ENCODE results near the gene TSTD1. TPM values are rescaled to one million over a fixed set of nuclear protein-coding genes. Genes with fewer than 3 reads are reported as not detected.
"Not testable (repeated sequence)": the region's sequence is repeated elsewhere in the genome, so short reads cannot be mapped to it uniquely, and the experiment has no call there.

TSTD1 gene
- total RNA-seq, 1 donor: 18.6 TPM

DNA sequence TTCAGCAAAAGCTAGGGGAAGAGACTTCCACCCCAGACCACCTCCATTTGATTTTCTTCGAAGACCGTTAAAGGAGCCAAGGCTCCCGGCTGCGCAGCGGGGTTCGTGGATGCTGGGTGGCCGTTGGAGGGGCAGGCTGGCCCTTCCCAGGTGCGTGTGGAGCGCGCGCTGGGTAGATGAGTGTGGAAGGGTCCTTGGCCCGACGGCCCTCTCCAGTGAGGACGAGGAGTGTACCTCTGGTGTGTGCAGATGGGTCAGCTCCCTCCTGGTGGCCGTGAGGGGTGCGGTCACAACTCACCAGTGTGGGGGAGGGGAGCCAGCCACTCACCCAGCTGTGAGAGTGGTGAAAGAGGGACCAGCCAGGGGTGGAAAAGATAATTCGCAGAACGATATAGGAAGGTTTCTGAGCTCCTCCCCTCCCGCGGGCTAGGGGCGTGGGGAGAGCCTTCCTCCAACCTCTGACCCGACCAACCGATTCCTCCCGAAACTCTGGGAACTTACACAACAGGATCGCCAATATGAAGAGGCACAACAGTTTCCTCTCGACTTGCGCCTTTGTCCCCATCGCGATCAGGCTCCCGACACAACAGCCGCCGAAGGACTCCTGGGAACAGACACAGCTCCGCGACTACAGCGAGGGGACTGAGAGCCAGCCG, 18.1 kb downstream of the TSTD1 start, which contains the start of gene F11R:
TSS of gene F11R (minus strand) at position 644 of the 656 bp plus-strand sequence. CDS start at position 565, 79 bp downstream.
- TF ChIP-seq, protein P1, sequence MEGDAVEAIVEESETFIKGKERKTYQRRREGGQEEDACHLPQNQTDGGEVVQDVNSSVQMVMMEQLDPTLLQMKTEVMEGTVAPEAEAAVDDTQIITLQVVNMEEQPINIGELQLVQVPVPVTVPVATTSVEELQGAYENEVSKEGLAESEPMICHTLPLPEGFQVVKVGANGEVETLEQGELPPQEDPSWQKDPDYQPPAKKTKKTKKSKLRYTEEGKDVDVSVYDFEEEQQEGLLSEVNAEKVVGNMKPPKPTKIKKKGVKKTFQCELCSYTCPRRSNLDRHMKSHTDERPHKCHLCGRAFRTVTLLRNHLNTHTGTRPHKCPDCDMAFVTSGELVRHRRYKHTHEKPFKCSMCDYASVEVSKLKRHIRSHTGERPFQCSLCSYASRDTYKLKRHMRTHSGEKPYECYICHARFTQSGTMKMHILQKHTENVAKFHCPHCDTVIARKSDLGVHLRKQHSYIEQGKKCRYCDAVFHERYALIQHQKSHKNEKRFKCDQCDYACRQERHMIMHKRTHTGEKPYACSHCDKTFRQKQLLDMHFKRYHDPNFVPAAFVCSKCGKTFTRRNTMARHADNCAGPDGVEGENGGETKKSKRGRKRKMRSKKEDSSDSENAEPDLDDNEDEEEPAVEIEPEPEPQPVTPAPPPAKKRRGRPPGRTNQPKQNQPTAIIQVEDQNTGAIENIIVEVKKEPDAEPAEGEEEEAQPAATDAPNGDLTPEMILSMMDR (IDR thresholded peaks at IDR 0.05; ENCODE audit: insufficient read depth, low read depth, low read length): peak; percentile 20
- peak within 1 kb of the TSS; percentile 66 for H3K4me3 ChIP-seq (ENCODE audit: low read depth, low read length)
- DNase-seq (ENCODE audit: low read depth): peak; percentile 49

DNA sequence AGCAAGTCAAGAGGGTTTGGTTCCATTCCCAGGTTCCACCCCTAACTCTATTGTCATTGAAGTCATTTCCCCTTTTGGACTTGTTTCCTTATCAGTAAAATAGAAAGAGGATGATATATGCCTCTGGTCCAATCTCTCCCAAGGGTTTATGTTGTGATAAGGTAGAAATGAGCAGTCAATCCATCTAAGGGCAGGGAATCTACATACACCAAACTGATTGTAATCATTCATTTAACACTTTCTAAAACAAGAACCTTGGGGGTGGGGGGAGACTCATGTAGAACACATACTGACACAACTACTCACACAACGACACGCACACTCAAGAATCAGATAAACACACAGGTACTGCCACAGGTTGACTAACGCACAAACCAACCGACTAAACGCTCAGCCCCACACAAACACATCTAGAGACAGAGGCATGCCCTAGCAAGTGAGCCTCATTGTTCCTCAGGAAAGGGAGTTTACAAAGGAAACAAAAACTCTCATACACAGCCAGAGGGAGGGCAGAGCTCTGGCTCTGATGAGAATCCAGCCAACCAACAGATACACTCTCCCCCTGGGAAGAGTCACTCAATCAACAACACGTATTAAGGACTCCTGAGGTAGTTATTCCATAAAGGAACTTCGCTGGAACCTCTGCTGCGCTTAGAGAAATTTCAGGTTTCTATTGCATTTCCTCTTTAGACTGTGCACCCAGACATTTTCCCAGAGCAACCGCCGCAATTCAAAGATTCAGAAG, 18.8 kb downstream of the TSTD1 start:
- peak overlapping the region; percentile 66 for H3K4me3 ChIP-seq (ENCODE audit: low read depth, low read length)
- DNase-seq (ENCODE audit: low read depth): no peak
- TF ChIP-seq, protein P1 (IDR thresholded peaks at IDR 0.05; ENCODE audit: insufficient read depth, low read depth, low read length): no peak

GRCh38 chr1:161019111-161019660, 19.6 kb downstream of the TSTD1 start:
- DNase-seq (ENCODE audit: low read depth): not testable (repeated sequence)

DNA sequence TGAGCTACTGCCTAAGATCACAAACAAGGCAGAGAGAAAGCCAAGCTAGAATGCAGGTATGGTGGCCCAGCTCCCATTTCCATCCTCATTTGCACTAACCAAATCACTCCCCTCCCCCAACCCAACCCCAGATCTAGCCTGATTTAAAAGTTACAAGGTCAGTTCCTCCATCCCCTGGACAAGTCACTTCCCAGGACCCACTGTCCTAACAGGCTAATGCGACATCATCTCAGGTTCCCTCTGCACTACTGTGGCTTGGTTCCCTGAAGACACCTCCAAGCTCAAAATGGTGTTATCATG, 20.2 kb downstream of the TSTD1 start:
- no peak overlapping the region for H3K4me3 ChIP-seq (ENCODE audit: low read depth, low read length)
- DNase-seq (ENCODE audit: low read depth): no peak
- TF ChIP-seq, protein P1 (IDR thresholded peaks at IDR 0.05; ENCODE audit: insufficient read depth, low read depth, low read length): no peak

More at GRCh38 chr1:161019111-161019660, 19.6 kb downstream of the TSTD1 start:
- H3K4me3 ChIP-seq (ENCODE audit: low read depth, low read length): not testable (repeated sequence)

- TF ChIP-seq, protein P1 (IDR thresholded peaks at IDR 0.05; ENCODE audit: insufficient read depth, low read depth, low read length): no peak
- no peak overlapping the region for H3K4me3 ChIP-seq (ENCODE audit: low read depth, low read length)
- no peak for DNase-seq (ENCODE audit: low read depth)
These were observed 20.8 kb downstream of the TSTD1 start for GRCh38 chr1:161017756-161018630.

DNA sequence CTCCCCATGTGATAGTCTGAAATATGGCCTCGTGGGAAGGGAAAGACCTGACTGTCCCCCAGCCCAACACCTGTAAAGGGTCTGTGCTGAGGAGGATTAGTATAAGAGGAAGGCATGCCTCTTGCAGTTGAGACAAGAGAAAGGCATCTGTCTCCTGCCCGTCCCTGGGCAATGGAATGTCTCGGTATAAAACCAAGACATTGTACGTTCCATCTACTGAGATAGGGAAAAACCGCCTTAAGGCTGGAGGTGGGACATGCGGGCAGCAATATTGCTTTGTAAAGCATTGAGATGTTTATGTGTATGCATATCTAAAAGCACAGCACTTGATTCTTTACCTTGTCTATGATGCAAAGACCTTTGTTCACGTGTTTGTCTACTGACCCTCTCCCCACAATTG, 21.6 kb downstream of the TSTD1 start:
- H3K4me3 ChIP-seq (ENCODE audit: low read depth, low read length); DNase-seq (ENCODE audit: low read depth): not testable (repeated sequence)

DNA sequence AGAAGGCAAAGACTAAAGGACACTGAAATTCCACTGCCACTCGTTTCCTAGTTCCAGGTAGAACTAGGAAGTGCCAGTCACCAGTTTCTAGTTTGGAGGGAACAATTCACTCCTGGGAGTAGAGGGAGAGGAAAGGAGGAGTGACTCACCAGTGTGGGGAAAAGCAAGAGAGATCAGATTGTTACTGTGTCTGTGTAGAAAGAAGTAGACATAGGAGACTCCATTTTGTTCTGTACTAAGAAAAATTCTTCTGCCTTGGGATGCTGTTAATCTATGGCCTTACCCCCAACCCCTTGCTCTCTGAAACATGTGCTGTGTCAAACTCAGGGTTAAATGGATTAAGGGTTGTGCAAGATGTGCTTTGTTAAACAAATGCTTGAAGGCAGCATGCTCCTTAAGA, 22.1 kb downstream of the TSTD1 start:
- not testable (repeated sequence) for H3K4me3 ChIP-seq (ENCODE audit: low read depth, low read length)
- DNase-seq (ENCODE audit: low read depth): peak; percentile 30

All from fibroblast of villous mesenchyme (primary cell).